Esophagus mucosa (tissue), 1 donor: ENCODE measurements around the gene SRPK1. TPM values are rescaled to one million over a fixed set of nuclear protein-coding genes. Genes with fewer than 3 reads are reported as not detected.
A peak's percentile ranks its signal among the peaks of the same experiment; 100 is the strongest.
"Not testable (repeated sequence)": the region's sequence is repeated elsewhere in the genome, so short reads cannot be mapped to it uniquely, and the experiment has no call there.

ENCODE experiments used
- ATAC-seq: fragments of 200-7000 bp; cut with Tn5 transposase; one replicate; pipeline ENCODE4 v1.9.1; 2020
- total RNA-seq: library from RNA; stranded (reverse); gene quantifications from one replicate; pipeline ENCODE4 v1.2.4, GENCODE V29; 2023
- donor health status: DM: yes; HTN: yes; CAD: no.

Gene SRPK1
- total RNA-seq, 1 donor from 2014 or later, result 44.7 TPM

- ATAC-seq, result no peak
Measured at GRCh38 chr6:35929601-35930000, 8.7 kb upstream of the SRPK1 start.

GRCh38 chr6:35926509-35927215 is 5.8 kb upstream of the SRPK1 start:
- ATAC-seq, result peak; percentile 71

- ATAC-seq, result peak; percentile 75
Measured at GRCh38 chr6:35925961-35926360, 5.1 kb upstream of the SRPK1 start.

- no peak for ATAC-seq
Measured at GRCh38 chr6:35924146-35924545, 3.2 kb upstream of the SRPK1 start.

- no peak for ATAC-seq
Measured at GRCh38 chr6:35922139-35922554, 1.2 kb upstream of the SRPK1 start.

GRCh38 chr6:35919827-35920751 is 809 bp downstream of the SRPK1 start:
- ATAC-seq, result peak; percentile 79

- peak; percentile 63 for ATAC-seq
Measured at GRCh38 chr6:35919085-35919826, 1.6 kb downstream of the SRPK1 start.

- not testable (repeated sequence) for ATAC-seq
Measured at GRCh38 chr6:35916893-35917292, 4.0 kb downstream of the SRPK1 start.

- ATAC-seq, result no peak
Measured at GRCh38 chr6:35916056-35916455, 4.8 kb downstream of the SRPK1 start.

GRCh38 chr6:35914536-35914935 is 6.4 kb downstream of the SRPK1 start:
- ATAC-seq, result no peak

GRCh38 chr6:35911871-35912653 is 8.8 kb downstream of the SRPK1 start:
- no peak for ATAC-seq

GRCh38 chr6:35909571-35909970 is 11.3 kb downstream of the SRPK1 start:
- not testable (repeated sequence) for ATAC-seq

GRCh38 chr6:35908753-35909401 is 12.0 kb downstream of the SRPK1 start:
- not testable (repeated sequence) for ATAC-seq

GRCh38 chr6:35907750-35908149 is 13.1 kb downstream of the SRPK1 start:
- ATAC-seq, result no peak

- no peak for ATAC-seq
Measured at GRCh38 chr6:35906499-35906846, 14.4 kb downstream of the SRPK1 start.

- no peak for ATAC-seq
Measured at GRCh38 chr6:35905841-35906498, 14.9 kb downstream of the SRPK1 start.

- no peak for ATAC-seq
Measured at GRCh38 chr6:35905141-35905785, 15.6 kb downstream of the SRPK1 start.

- ATAC-seq, result no peak
Measured at GRCh38 chr6:35903679-35904078, 17.2 kb downstream of the SRPK1 start.

GRCh38 chr6:35900448-35900847 is 20.4 kb downstream of the SRPK1 start:
- no peak for ATAC-seq

- no peak for ATAC-seq
Measured at GRCh38 chr6:35898003-35898402, 22.9 kb downstream of the SRPK1 start.

- no peak for ATAC-seq
Measured at GRCh38 chr6:35897486-35897885, 23.4 kb downstream of the SRPK1 start.
